Neuronal stem cell (in vitro differentiated cells): ENCODE results near the gene PSME3IP1.

Experiments used
- DNase-seq: peaks from one replicate; pipeline ENCODE4 v3.0.0-alpha.2; 2013; ENCODE audit warnings: low spot score
- H2AFZ ChIP-seq: one replicate; pipeline ENCODE4 v1.6.1; 2013; ENCODE audit warnings: mild to moderate bottlenecking, low read length, inconsistent platforms
- H2AK5ac ChIP-seq: 2 replicates; pipeline ENCODE4 v1.6.1; 2013; ENCODE audit warnings: low read depth, mild to moderate bottlenecking, inconsistent platforms, low read length, moderate library complexity, mixed read lengths
- H2BK120ac ChIP-seq: 2 replicates; pipeline ENCODE4 v1.6.1; 2013; ENCODE audit warnings: low read depth, mild to moderate bottlenecking, inconsistent platforms, low read length, moderate library complexity, mixed read lengths
- H2BK12ac ChIP-seq: one replicate; pipeline ENCODE4 v1.6.1; 2013; ENCODE audit warnings: low read length, inconsistent platforms
- H2BK15ac ChIP-seq: 2 replicates; pipeline ENCODE4 v1.6.1; 2013; ENCODE audit warnings: mild to moderate bottlenecking, low read length, inconsistent platforms, mixed read lengths
- H2BK5ac ChIP-seq: one replicate; pipeline ENCODE4 v1.6.1; 2013; ENCODE audit warnings: inconsistent platforms, mild to moderate bottlenecking, low read length, moderate library complexity
- H3K14ac ChIP-seq: one replicate; pipeline ENCODE4 v1.6.1; 2013; ENCODE audit warnings: low read length, inconsistent platforms
- H3K18ac ChIP-seq: 2 replicates; pipeline ENCODE4 v1.6.1; 2013; ENCODE audit warnings: low read length, inconsistent platforms
- H3K23ac ChIP-seq: 2 replicates; pipeline ENCODE4 v1.6.1; 2013; ENCODE audit warnings: low read depth, mild to moderate bottlenecking, mixed read lengths, low read length, inconsistent platforms; ENCODE audit not compliant: poor library complexity
- H3K27ac ChIP-seq: replicated peaks from 3 replicates; pipeline ENCODE4 v1.5.1; 2013; ENCODE audit warnings: low read length, inconsistent platforms
- H3K27me3 ChIP-seq, 3 experiments: 2 replicates each; pipeline ENCODE4 v1.6.1; 2013; ENCODE audit warnings: low read length in 3 of 3, mild to moderate bottlenecking in 2 of 3, inconsistent platforms in 1 of 3, low read depth in 1 of 3, mixed read lengths in 1 of 3, moderate library complexity in 1 of 3; ENCODE audit not compliant: control insufficient read depth in 3 of 3, insufficient read depth in 3 of 3
- H3K36me3 ChIP-seq, 2 donors: replicated peaks in 1 of 2; 2 replicates each; pipeline ENCODE4 v1.6.1; 2013; ENCODE audit warnings: low read length in 2 of 2; ENCODE audit not compliant: control insufficient read depth in 2 of 2, insufficient read depth in 2 of 2
- H3K4ac ChIP-seq: 2 replicates; pipeline ENCODE4 v1.6.1; 2013; ENCODE audit warnings: inconsistent platforms, mild to moderate bottlenecking, low read length, moderate library complexity
- H3K4me1 ChIP-seq, 2 donors: 1 replicate in 1 of 2; 2 replicates in 1 of 2; pipeline ENCODE4 v1.6.1; 2013; ENCODE audit warnings: low read length in 2 of 2, low read depth in 1 of 2; ENCODE audit not compliant: control insufficient read depth in 2 of 2, insufficient read depth in 1 of 2
- H3K4me2 ChIP-seq: one replicate; pipeline ENCODE4 v1.6.1; 2013; ENCODE audit warnings: mild to moderate bottlenecking, low read length, inconsistent platforms; ENCODE audit not compliant: insufficient read depth, poor library complexity, severe bottlenecking
- H3K4me3 ChIP-seq, 2 donors: 2 replicates each; pipeline ENCODE4 v1.5.1; 2013; ENCODE audit warnings: low read length in 2 of 2, mild to moderate bottlenecking in 2 of 2, inconsistent platforms in 1 of 2, moderate library complexity in 1 of 2
- H3K79me1 ChIP-seq: one replicate; pipeline ENCODE4 v1.6.1; 2013; ENCODE audit warnings: low read depth, mild to moderate bottlenecking, inconsistent platforms, low read length, moderate library complexity
- H3K9ac ChIP-seq: one replicate; pipeline ENCODE4 v1.6.1; 2013; ENCODE audit warnings: mild to moderate bottlenecking, low read depth, low read length, inconsistent platforms; ENCODE audit not compliant: poor library complexity
- H3K9me3 ChIP-seq, 2 donors: replicated peaks in 1 of 2; 2 replicates each; pipeline versions ENCODE3 to v1.6.1; 2013; ENCODE audit warnings: low read length in 2 of 2, mild to moderate bottlenecking in 2 of 2, inconsistent platforms in 1 of 2, low read depth in 1 of 2, mixed read lengths in 1 of 2, moderate library complexity in 1 of 2; ENCODE audit not compliant: control insufficient read depth in 2 of 2, insufficient read depth in 1 of 2
- H4K8ac ChIP-seq: one replicate; pipeline ENCODE4 v1.6.1; 2013; ENCODE audit warnings: low read depth, mild to moderate bottlenecking, inconsistent platforms, low read length, moderate library complexity
- H4K91ac ChIP-seq: one replicate; pipeline ENCODE4 v1.6.1; 2013; ENCODE audit warnings: low read length, low read depth, mild to moderate bottlenecking, inconsistent platforms; ENCODE audit not compliant: poor library complexity
- WGBS, 2 donors: extraction: QIAGEN DNeasy Blood & Tissue Kit; methylation state at CpG; one replicate each; pipeline ENCODE4 v1.1.7; 2013; ENCODE audit warnings: missing lambda C conversion rate in 2 of 2, mixed read lengths in 1 of 2; ENCODE audit not compliant: insufficient read length in 2 of 2, insufficient replicate concordance in 1 of 2; ENCODE audit errors: extremely low coverage in 2 of 2; 5-methylcytosine and 5-hydroxymethylcytosine counted together

Gene PSME3IP1

GRCh38 chr16:57143149-57143921 is 42.5 kb downstream of the PSME3IP1 start:
- Histone ChIP-seq H2BK15ac (no peak overlapping the region), H4K91ac (peak overlapping the region; percentile 28), H3K27me3 (no peaks in the 10 kb centered on the region), H3K9me3 (no peaks in the 10 kb centered on the region), H3K4me1 (peaks cover 23 to 49% of the 10 kb centered on the region in 2 donors), H3K79me1 (no peaks in the 10 kb centered on the region), H3K4ac (no peak overlapping the region), H3K9ac (peak overlapping the region; percentile 10), H3K4me2 (no peak overlapping the region), H3K18ac (peak overlapping the region; percentile 78), H2BK5ac (no peak overlapping the region), H3K4me3 (no peak overlapping the region), H4K8ac (no peak overlapping the region), H3K23ac (no peak overlapping the region), H3K27ac (no peak overlapping the region), H2BK120ac (no peak overlapping the region), H2BK12ac (peak overlapping the region; percentile 24), H3K36me3 (peaks cover 0 to 29% of the 10 kb centered on the region in 2 donors), H2AK5ac (peak overlapping the region; percentile 16), H2AFZ (no peak overlapping the region), H3K14ac (peak overlapping the region; percentile 60)
- no peak for DNase-seq
- WGBS, 2 donors = no CpG with 5 or more reads among the region's 14 CpGs

GRCh38 chr16:57141822-57142631 is 43.8 kb downstream of the PSME3IP1 start:
- WGBS, 2 donors = 100% methylated on average over 1 of the region's 16 CpGs; no CpG with 5 or more reads in 1 of the 2 donors
- peak overlapping the region; percentile 80 for H2AK5ac ChIP-seq

GRCh38 chr16:57140931-57141668 is 44.7 kb downstream of the PSME3IP1 start:
- H3K4me3 ChIP-seq = no peak overlapping the region
- no peak overlapping the region for H4K8ac ChIP-seq
- H3K27ac ChIP-seq = no peak overlapping the region
- H3K4me1 ChIP-seq = peaks cover 13 to 27% of the 10 kb centered on the region in 2 donors
- no peak overlapping the region for H3K4ac ChIP-seq
- no peak for DNase-seq
- no peak overlapping the region for H3K4me2 ChIP-seq
- no peak overlapping the region for H3K14ac ChIP-seq
- no peaks in the 10 kb centered on the region for H3K79me1 ChIP-seq
- no peak overlapping the region for H2BK120ac ChIP-seq
- H2BK15ac ChIP-seq = peak overlapping the region; percentile 24
- no peak overlapping the region for H4K91ac ChIP-seq
- no peak overlapping the region for H2BK5ac ChIP-seq
- H2AFZ ChIP-seq = no peak overlapping the region
- peak overlapping the region; percentile 30 for H3K18ac ChIP-seq
- no CpG with 5 or more reads among the region's 7 CpGs for WGBS, 2 donors
- H3K9ac ChIP-seq = peak overlapping the region; percentile 54
- H2AK5ac ChIP-seq = no peak overlapping the region
- no peak overlapping the region for H2BK12ac ChIP-seq
- H3K23ac ChIP-seq = no peak overlapping the region
- peaks cover 5 to 41% of the 10 kb centered on the region in 2 donors for H3K36me3 ChIP-seq
- H3K9me3 ChIP-seq = no peaks in the 10 kb centered on the region
- no peaks in the 10 kb centered on the region for H3K27me3 ChIP-seq

More at GRCh38 chr16:57141822-57142631, 43.8 kb downstream of the PSME3IP1 start:
- H2AFZ ChIP-seq = no peak overlapping the region
- peak overlapping the region; percentile 23 for H2BK12ac ChIP-seq
- no peak overlapping the region for H3K4me3 ChIP-seq
- no peak overlapping the region for H3K27ac ChIP-seq
- no peak overlapping the region for H3K4ac ChIP-seq
- H3K4me1 ChIP-seq = peaks cover 18 to 36% of the 10 kb centered on the region in 2 donors
- no peak overlapping the region for H3K4me2 ChIP-seq
- H2BK120ac ChIP-seq = peak overlapping the region; percentile 14
- peaks cover 5 to 41% of the 10 kb centered on the region in 2 donors for H3K36me3 ChIP-seq
- H2BK5ac ChIP-seq = no peak overlapping the region
- no peaks in the 10 kb centered on the region for H3K27me3 ChIP-seq
- peak overlapping the region; percentile 46 for H3K23ac ChIP-seq
- H3K9ac ChIP-seq = peak overlapping the region; percentile 54
- peak overlapping the region; percentile 56 for H3K18ac ChIP-seq
- no peaks in the 10 kb centered on the region for H3K79me1 ChIP-seq
- H3K9me3 ChIP-seq = no peaks in the 10 kb centered on the region
- no peak overlapping the region for H4K8ac ChIP-seq
- no peak for DNase-seq
- peak overlapping the region; percentile 95 for H2BK15ac ChIP-seq
- H4K91ac ChIP-seq = no peak overlapping the region
- no peak overlapping the region for H3K14ac ChIP-seq
